AG04449 (cell line): ENCODE data around the gene KLF1.
"Not testable (repeated sequence)": the region's sequence is repeated elsewhere in the genome, so short reads cannot be mapped to it uniquely, and the experiment has no call there.

Experiments
- CTCF ChIA-PET: fragments of 350-600 bp; formaldehyde crosslinking; extraction: SDS; loops from one replicate; lab custom pipeline; 2021; ENCODE audit warnings: antibody characterized with exemption; lab: Yijun Ruan, JAX
- POLR2A ChIA-PET: fragments of 400-600, 350-600 bp; formaldehyde crosslinking; extraction: SDS; loops from one replicate; lab custom pipeline; 2020; ENCODE audit warnings: antibody characterized with exemption, inconsistent platforms; lab: Yijun Ruan, JAX
- DNase-seq: peaks from one replicate; pipeline ENCODE4 v3.0.0-alpha.2; 2010; ENCODE audit warnings: low read depth, low spot score
- H3K4me3 ChIP-seq: 2 replicates; pipeline ENCODE4 v1.5.1; 2011; ENCODE audit warnings: low read depth, mild to moderate bottlenecking, control low read depth, low read length
- CTCF ChIP-seq: IDR thresholded peaks from one replicate; pipeline ENCODE4 v1.5.1; 2011; ENCODE audit warnings: mild to moderate bottlenecking, moderate library complexity, low read length, control low read depth, inconsistent platforms; ENCODE audit not compliant: insufficient read depth; ENCODE audit errors: missing control alignments

Gene KLF1

GRCh38 chr19:12896460-12896859, 9.5 kb upstream of the KLF1 start:
- ChIA-PET CTCF (interaction anchor here (0.8 to 0.9 kb wide), 2 partner anchors 16 to 49 kb away, joined by 3 to 4 read pairs; no protein-coding TSS in a partner anchor), POLR2A (interaction anchor here (0.6 kb wide), 1 partner anchor 21 kb away, joined by 5 read pairs; no protein-coding TSS in a partner anchor)
- no peak for DNase-seq
- no peak overlapping the region for H3K4me3 ChIP-seq
- TF ChIP-seq CTCF: no peak

GRCh38 chr19:12893582-12893981, 6.6 kb upstream of the KLF1 start:
- TF ChIP-seq CTCF: no peak
- ChIA-PET POLR2A (no interaction called here), CTCF (interaction anchor here (0.8 kb wide), 1 partner anchor 46 kb away, joined by 3 read pairs; no protein-coding TSS in a partner anchor)
- no peak overlapping the region for H3K4me3 ChIP-seq
- DNase-seq: no peak

GRCh38 chr19:12891553-12892021, 4.6 kb upstream of the KLF1 start:
- H3K4me3 ChIP-seq: peak overlapping the region; percentile 94
- no peak for TF ChIP-seq CTCF
- ChIA-PET POLR2A (interaction anchor here (1.8 kb wide), 1 partner anchor 11 kb away, joined by 9 read pairs; the partner anchor contains the start of gene DNASE2), CTCF (interaction anchor here (1.5 to 2.9 kb wide), 4 partner anchors 9 to 74 kb away, joined by 4 to 17 read pairs (median 8); partner anchors contain the start of gene DNASE2)
- DNase-seq: no peak

- CTCF ChIA-PET: interaction anchor here (0.6 to 2.9 kb wide), 8 partner anchors 8 to 74 kb away, joined by 3 to 17 read pairs (median 4); partner anchors contain the start of gene DNASE2
- H3K4me3 ChIP-seq: peak within 1 kb of the TSS; percentile 94
Observed at GRCh38 chr19:12890787-12891552, 4.0 kb upstream of the KLF1 start, which contains the start of gene GCDH. GCDH (plus strand) TSS chr19:12891160; CDS start chr19:12891305, 145 bp downstream.

GRCh38 chr19:12890299-12890786, 3.3 kb upstream of the KLF1 start:
- peak overlapping the region; percentile 47 for H3K4me3 ChIP-seq
- not testable (repeated sequence) for DNase-seq
- POLR2A ChIA-PET: interaction anchor here (1.8 kb wide), 1 partner anchor 10 kb away, joined by 9 read pairs; the partner anchor contains the start of gene DNASE2
- CTCF ChIA-PET: interaction anchor here (0.6 to 2.9 kb wide), 8 partner anchors 8 to 75 kb away, joined by 3 to 17 read pairs (median 4); partner anchors contain the start of gene DNASE2

More at GRCh38 chr19:12890787-12891552, 4.0 kb upstream of the KLF1 start, which contains the start of gene GCDH:
- DNase-seq: peak; percentile 92
- TF ChIP-seq CTCF: no peak
- POLR2A ChIA-PET: interaction anchor here (1.8 kb wide), 1 partner anchor 10 kb away, joined by 9 read pairs; the partner anchor contains the start of gene DNASE2

- POLR2A ChIA-PET: no interaction called here
- CTCF ChIA-PET: interaction anchor here (0.6 kb wide), 1 partner anchor 75 kb away, joined by 3 read pairs; no protein-coding TSS in a partner anchor
Observed at GRCh38 chr19:12888006-12888603, 1.1 kb upstream of the KLF1 start.

More at GRCh38 chr19:12888006-12888603, 1.1 kb upstream of the KLF1 start:
- no peak for TF ChIP-seq CTCF
- no peak overlapping the region for H3K4me3 ChIP-seq
- no peak for DNase-seq
